ENCODE data around the gene MCTP1. TPM values are rescaled to one million over a fixed set of nuclear protein-coding genes. Genes with fewer than 3 reads are reported as not detected.

Gene MCTP1
- total and polyA plus RNA-seq, 2 of the 8 experiments (the other 6 are each of a cell fraction or from before 2014, with no cell fraction given), result 0.56 to 3.4 TPM

DNA sequence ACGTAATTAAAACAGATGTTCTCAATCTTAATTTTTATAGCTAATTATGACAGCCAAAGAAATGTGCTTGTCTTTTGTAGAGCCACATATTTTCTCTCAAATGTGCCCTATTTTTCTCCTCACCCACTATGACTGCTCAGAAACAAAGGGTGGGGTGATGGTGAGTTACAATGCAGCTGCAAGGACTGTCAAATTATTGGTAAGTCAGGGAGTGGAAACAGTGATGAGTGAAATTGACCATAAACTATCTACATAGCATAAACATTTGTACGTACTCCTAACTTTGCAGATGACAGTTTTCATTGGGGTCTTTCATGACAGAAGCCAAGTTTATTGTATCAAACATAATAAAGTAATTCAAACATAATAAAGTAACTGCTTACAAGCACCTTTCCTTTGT is 215.9 kb downstream of the MCTP1 start:
- H3K4ac ChIP-seq (replicated peaks; ENCODE audit: insufficient read length, low read depth, low read length), result no peak overlapping the region
- CTCF ChIA-PET (ENCODE audit: partially characterized antibody), result interaction anchor here (0.6 to 1.3 kb wide), 2 partner anchors 101 to 1979 kb away, joined by 4 to 5 read pairs; no protein-coding TSS in a partner anchor
- H4K8ac ChIP-seq (ENCODE audit: extremely low read depth, insufficient read depth, low read length), result no peak overlapping the region
- H2BK120ac ChIP-seq (replicated peaks; ENCODE audit: low read depth, low read length), result no peak overlapping the region
- no peak overlapping the region for H4K5ac ChIP-seq (ENCODE audit: insufficient read length, low read depth, low read length)
- H3K4me1 ChIP-seq (replicated peaks in 1 of 4; ENCODE audit: control insufficient read depth in 3 of 4, insufficient read depth in 4 of 4, low read length in 3 of 4), result no peaks in the 10 kb centered on the region
- no peaks in the 10 kb centered on the region for H3K79me1 ChIP-seq (ENCODE audit: low read depth, low read length)
- no peak overlapping the region for H3K23ac ChIP-seq (ENCODE audit: insufficient read length)
- FAIRE-seq (no peak), DNase-seq (ENCODE audit: low read depth in 1 of 2, low spot score in 2 of 2) (no peak)
- no peak overlapping the region for H2BK12ac ChIP-seq (ENCODE audit: low read depth, low read length)
- 90% methylated on average over 2 of the region's 2 CpGs; no CpG with 5 or more reads in 1 of the 2 experiments for WGBS, 2 experiments (ENCODE audit: extremely low coverage in 1 of 2, insufficient coverage in 1 of 2, insufficient read length in 1 of 2, insufficient replicate concordance in 2 of 2, low coverage in 1 of 2, low lambda C conversion rate in 2 of 2, missing lambda C conversion rate in 1 of 2)
- no peak overlapping the region for H3K18ac ChIP-seq (ENCODE audit: extremely low read depth, low read length)
- no peak overlapping the region for H3K4me2 ChIP-seq (ENCODE audit: insufficient read depth in 1 of 2, low read depth in 2 of 2, low read length in 2 of 2)
- H3K23me2 ChIP-seq (ENCODE audit: low read depth, low read length), result no peaks in the 10 kb centered on the region
- no peak overlapping the region for H3K4me3 ChIP-seq (ENCODE audit: extremely low read depth in 1 of 4, insufficient read depth in 2 of 4, low read depth in 3 of 4, low read length in 4 of 4)
- no peak overlapping the region for H4K91ac ChIP-seq (replicated peaks; ENCODE audit: insufficient read length, low read length)
- POLR2A ChIA-PET (ENCODE audit: partially characterized antibody), result interaction anchor here (0.6 kb wide), 1 partner anchor 1010 kb away, joined by 5 read pairs; no protein-coding TSS in a partner anchor
- H3K79me2 ChIP-seq (ENCODE audit: control insufficient read depth in 1 of 2, insufficient read depth in 2 of 2, low read length in 2 of 2), result no peaks in the 10 kb centered on the region
- no peaks in the 10 kb centered on the region for H3K27me3 ChIP-seq (replicated peaks in 1 of 4; ENCODE audit: control insufficient read depth in 3 of 4, extremely low read depth in 1 of 4, insufficient read depth in 3 of 4, low read length in 3 of 4)
- no peak overlapping the region for H3K14ac ChIP-seq (ENCODE audit: insufficient read length)
- TF ChIP-seq POLR2AphosphoS5 (IDR thresholded peaks at IDR 0.05; ENCODE audit: low read depth, low read length) (no peak), NRF1 (IDR thresholded peaks at IDR 0.05; ENCODE audit: low read depth, low read length) (no peak), EZH2 (IDR thresholded peaks at IDR 0.05; ENCODE audit: low read depth, low read length, severe bottlenecking) (no peak), JUND (IDR thresholded peaks at IDR 0.05; ENCODE audit: low read length) (no peak), CBX5 (IDR thresholded peaks at IDR 0.05; ENCODE audit: low read depth, low read length) (no peak), CHD2 (IDR thresholded peaks at IDR 0.05; ENCODE audit: low read length) (no peak), KDM4A (IDR thresholded peaks at IDR 0.05; ENCODE audit: low read depth, low read length, severe bottlenecking) (no peak), ASH2L (IDR thresholded peaks at IDR 0.05; ENCODE audit: low read length) (no peak), SIX5 (IDR thresholded peaks at IDR 0.05; ENCODE audit: low read depth, low read length) (no peak)
- TF ChIP-seq, protein P1, sequence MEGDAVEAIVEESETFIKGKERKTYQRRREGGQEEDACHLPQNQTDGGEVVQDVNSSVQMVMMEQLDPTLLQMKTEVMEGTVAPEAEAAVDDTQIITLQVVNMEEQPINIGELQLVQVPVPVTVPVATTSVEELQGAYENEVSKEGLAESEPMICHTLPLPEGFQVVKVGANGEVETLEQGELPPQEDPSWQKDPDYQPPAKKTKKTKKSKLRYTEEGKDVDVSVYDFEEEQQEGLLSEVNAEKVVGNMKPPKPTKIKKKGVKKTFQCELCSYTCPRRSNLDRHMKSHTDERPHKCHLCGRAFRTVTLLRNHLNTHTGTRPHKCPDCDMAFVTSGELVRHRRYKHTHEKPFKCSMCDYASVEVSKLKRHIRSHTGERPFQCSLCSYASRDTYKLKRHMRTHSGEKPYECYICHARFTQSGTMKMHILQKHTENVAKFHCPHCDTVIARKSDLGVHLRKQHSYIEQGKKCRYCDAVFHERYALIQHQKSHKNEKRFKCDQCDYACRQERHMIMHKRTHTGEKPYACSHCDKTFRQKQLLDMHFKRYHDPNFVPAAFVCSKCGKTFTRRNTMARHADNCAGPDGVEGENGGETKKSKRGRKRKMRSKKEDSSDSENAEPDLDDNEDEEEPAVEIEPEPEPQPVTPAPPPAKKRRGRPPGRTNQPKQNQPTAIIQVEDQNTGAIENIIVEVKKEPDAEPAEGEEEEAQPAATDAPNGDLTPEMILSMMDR (IDR thresholded peaks at IDR 0.05; ENCODE audit: control extremely low read depth in 1 of 3, insufficient read depth in 1 of 3, low read depth in 1 of 3, low read length in 3 of 3), result no peak
- H2BK15ac ChIP-seq (ENCODE audit: low read length), result no peak overlapping the region
- no peaks in the 10 kb centered on the region for H3K9me3 ChIP-seq (ENCODE audit: insufficient read depth in 2 of 2, low read depth in 1 of 2, low read length in 1 of 2)
- no peak overlapping the region for H3K9ac ChIP-seq (replicated peaks in 1 of 4; ENCODE audit: extremely low read depth in 1 of 4, low read depth in 3 of 4, low read length in 3 of 4)
- H3K36me3 ChIP-seq (ENCODE audit: control insufficient read depth in 2 of 4, insufficient read depth in 4 of 4, low read length in 3 of 4), result no peaks in the 10 kb centered on the region
- H2BK20ac ChIP-seq (ENCODE audit: low read length), result no peak overlapping the region
- H3K56ac ChIP-seq (replicated peaks; ENCODE audit: insufficient read length, low read depth, low read length), result no peak overlapping the region
- H2AK5ac ChIP-seq (ENCODE audit: low read depth, low read length), result no peak overlapping the region
- no peaks in the 10 kb centered on the region for H4K20me1 ChIP-seq (replicated peaks in 1 of 2; ENCODE audit: control insufficient read depth in 1 of 2, insufficient read depth in 2 of 2, low read length in 2 of 2)
- H2BK5ac ChIP-seq (ENCODE audit: low read depth, low read length), result no peak overlapping the region
- H3K27ac ChIP-seq (ENCODE audit: low read depth, low read length), result no peak overlapping the region
- no peak overlapping the region for H2AFZ ChIP-seq (ENCODE audit: low read length)

Data from H1 (cell line).